ENCODE data around the gene ARL6.

The ARL6 gene

DNA sequence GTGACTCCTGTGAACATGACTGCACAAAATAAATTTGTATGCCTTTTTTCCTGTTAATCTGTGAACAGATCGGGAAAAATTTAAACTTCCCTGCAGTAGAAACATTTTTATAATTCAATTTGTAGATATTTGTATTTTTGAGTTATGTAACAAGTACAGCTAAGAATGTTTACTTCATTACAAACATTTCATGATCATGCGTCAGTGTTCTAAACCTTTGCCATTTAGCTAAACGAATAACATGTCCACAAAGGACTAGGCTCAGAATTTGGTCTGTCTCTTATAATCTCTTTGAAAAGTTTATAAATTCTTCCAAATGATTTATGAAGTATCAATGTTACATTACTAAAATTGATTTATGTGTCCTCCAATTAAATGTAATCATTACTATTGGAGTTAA, 39.9 kb downstream of the ARL6 start:
- TF ChIP-seq ZFX (IDR thresholded peaks at IDR 0.05): no peak
- TF ChIP-seq, protein P1, sequence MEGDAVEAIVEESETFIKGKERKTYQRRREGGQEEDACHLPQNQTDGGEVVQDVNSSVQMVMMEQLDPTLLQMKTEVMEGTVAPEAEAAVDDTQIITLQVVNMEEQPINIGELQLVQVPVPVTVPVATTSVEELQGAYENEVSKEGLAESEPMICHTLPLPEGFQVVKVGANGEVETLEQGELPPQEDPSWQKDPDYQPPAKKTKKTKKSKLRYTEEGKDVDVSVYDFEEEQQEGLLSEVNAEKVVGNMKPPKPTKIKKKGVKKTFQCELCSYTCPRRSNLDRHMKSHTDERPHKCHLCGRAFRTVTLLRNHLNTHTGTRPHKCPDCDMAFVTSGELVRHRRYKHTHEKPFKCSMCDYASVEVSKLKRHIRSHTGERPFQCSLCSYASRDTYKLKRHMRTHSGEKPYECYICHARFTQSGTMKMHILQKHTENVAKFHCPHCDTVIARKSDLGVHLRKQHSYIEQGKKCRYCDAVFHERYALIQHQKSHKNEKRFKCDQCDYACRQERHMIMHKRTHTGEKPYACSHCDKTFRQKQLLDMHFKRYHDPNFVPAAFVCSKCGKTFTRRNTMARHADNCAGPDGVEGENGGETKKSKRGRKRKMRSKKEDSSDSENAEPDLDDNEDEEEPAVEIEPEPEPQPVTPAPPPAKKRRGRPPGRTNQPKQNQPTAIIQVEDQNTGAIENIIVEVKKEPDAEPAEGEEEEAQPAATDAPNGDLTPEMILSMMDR (conservative IDR thresholded peaks at IDR 0.05): no peak
- no peak overlapping the region for H3K27ac ChIP-seq

DNA sequence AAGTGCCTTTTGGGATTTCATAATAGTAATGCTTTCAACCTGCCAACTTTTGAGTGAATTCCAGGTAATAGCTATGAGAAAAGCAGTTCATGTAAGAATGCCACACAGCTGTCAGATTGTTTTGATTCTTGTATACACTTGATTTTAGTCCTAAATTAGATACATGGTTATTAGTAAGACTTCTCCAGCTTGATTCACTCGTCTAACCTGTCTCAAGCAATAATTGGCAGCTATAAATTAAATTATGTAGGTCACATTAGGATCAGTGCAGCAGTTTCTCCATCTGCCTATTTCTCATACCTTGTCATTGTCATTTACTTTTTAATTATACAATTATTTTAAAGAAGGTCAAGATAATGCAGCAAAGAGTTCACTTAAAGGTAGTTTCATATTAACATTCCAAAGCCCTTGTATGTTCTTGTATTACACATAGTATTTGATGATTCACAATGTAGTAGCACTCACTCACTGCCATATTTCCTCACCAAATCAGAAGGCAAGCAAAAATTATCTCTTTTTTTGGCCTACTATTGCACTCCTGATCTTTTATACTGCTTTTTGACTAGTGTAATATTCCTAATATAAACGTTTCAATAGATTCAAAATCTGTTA, 46.3 kb downstream of the ARL6 start:
- TF ChIP-seq ZFX (IDR thresholded peaks at IDR 0.05): no peak
- TF ChIP-seq, protein P1 (conservative IDR thresholded peaks at IDR 0.05): no peak
- H3K27ac ChIP-seq: no peak overlapping the region

DNA sequence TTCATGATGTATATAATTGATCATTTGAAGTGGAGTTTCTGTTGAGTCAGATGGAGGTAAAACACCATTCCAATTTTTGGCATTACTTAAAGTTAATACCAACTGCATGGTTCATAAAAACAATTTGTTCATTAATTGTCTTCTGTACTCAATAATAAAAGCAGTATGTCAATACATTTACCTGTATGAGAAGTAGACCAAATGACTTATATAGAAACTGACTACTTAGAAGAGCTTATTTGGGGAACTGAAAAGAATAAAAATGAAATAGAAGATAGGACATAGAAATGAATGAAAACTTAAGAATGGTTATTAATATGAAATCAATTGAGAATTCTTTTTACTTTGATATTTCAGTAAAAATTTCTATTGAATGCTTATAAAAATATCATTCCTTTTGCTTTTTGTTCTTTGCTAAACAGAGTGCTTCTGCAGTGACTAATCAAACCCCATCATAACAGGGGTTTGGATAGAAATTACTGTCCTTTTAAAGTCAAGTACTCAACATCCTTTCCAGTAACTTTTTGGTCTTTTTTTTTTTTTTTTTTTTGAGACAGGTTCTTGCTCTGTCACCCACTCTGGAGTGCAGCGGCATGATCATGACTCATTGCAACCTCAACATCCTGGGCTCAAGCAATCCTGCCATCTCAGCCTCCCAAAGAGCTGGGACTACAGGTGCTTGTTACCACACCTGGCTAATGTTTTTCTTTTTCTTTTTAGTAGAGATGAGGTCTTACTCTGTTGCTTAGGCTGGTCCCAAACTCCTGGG, 50.8 kb downstream of the ARL6 start:
- H3K27ac ChIP-seq: no peak overlapping the region
- TF ChIP-seq, protein P1 (conservative IDR thresholded peaks at IDR 0.05): no peak
- TF ChIP-seq ZFX (IDR thresholded peaks at IDR 0.05): no peak

DNA sequence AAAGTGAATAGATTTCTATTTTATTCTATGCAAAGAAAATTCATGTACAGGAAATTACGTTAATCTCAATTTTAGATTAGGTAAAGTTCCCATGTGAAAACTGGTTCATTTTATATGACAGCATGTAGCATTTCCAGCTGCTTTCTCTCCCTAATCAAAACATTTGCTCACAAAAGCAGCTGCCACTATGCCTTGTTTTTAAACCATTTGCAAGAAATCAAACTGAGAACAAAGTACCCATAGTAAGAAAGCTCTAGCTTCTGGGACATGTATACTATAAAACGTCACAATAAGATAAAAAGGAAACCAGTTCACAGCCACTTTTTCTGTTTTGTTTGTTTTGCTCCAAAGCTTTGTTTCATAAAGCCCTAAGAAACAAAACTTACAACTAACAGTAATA, 52.3 kb downstream of the ARL6 start:
- TF ChIP-seq ZFX (IDR thresholded peaks at IDR 0.05): no peak
- TF ChIP-seq, protein P1 (conservative IDR thresholded peaks at IDR 0.05): no peak

DNA sequence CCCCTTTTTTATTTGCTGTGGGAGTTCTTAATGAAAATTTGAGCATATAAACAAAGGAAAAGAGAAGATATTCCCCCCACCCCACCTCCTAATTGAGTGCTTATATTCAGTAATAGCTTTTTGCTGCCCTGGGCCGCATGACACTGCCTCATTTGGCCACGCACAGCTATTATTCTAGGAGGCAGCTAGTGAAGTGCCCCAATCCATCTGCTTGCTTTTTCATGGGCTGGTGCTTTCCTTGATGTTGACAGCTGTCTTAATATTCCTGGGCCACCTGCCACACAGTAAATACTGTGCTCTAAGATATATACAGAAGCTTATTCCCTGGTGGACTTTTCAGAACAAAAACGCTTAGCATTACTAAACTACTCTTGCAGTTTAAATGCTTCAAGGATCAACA, 53.4 kb downstream of the ARL6 start:
- H3K27ac ChIP-seq: no peak overlapping the region
- no peak for TF ChIP-seq ZFX (IDR thresholded peaks at IDR 0.05)
- TF ChIP-seq, protein P1 (conservative IDR thresholded peaks at IDR 0.05): no peak

More for the DNA sequence above, 52.3 kb downstream of the ARL6 start:
- no peak overlapping the region for H3K27ac ChIP-seq

DNA sequence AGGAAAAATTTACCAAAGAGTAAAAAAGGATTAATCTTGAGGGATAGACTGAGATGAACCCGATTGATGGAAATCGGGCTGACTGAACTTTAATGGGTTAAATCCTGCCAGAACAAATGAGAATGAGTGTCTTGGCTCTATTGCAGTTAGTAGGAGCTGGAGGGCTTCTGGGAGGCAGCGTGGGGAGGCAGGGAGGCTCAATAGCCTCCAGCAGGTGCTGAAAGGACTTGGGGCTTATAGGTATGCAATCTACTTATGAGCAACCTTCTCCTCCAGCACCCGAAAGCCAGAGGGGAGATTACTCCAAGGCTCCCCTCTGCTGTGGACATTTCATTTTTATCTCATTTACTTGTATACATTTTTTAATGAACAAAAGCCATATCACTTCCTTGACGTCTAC, 56.2 kb downstream of the ARL6 start:
- TF ChIP-seq ZFX (IDR thresholded peaks at IDR 0.05): no peak
- TF ChIP-seq, protein P1 (conservative IDR thresholded peaks at IDR 0.05): no peak

DNA sequence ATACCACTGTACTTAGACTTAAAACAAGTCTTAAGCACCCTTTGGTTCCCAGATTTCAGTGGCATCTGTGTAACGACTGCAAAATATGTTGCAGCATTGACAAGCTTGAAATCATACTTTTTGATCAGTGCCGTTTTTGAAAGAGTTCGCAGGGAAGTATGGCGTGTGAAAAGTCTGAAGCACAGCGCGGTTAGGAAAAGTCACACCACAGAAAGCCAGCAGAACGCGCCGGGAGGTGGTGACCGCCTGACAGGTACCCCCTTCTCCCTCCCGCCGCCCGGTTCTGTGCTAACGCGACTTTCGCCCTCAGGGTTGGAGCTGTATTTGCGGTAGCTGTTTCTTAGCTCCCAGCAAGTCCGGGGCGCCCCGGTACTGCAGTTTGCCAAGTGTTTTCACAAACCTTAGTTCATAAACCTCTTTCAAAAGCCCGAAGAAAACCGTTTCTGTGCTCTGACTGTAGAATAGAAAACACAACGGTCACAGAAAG, 56.8 kb downstream of the ARL6 start:
- peak overlapping the region; percentile 80; the same call in 1 of the 2 replicates for H3K27ac ChIP-seq
- no peak for TF ChIP-seq ZFX (IDR thresholded peaks at IDR 0.05)
- TF ChIP-seq, protein P1 (conservative IDR thresholded peaks at IDR 0.05): no peak

More for the DNA sequence above, 56.2 kb downstream of the ARL6 start:
- no peak overlapping the region for H3K27ac ChIP-seq
